Measurements from ENCODE around the gene ARSA. TPM values are rescaled to one million over a fixed set of nuclear protein-coding genes. Genes with fewer than 3 reads are reported as not detected.

Gene ARSA
- total RNA-seq, 1 experiment from 2014 or later: 10.3 TPM

GRCh38 chr22:50575426-50575941 lies 52.5 kb downstream of the ARSA start:
- peaks cover 8 to 73% (median 67%) of the 10 kb centered on the region in 3 experiments for H3K36me3 Mint-ChIP-seq (ENCODE audit: insufficient read depth in 1 of 3, low read depth in 3 of 3)
- Histone ChIP-seq H4K20me1 (ENCODE audit: control insufficient read depth, insufficient read depth, insufficient read length) (no peaks in the 10 kb centered on the region), H2AFZ (ENCODE audit: low read length) (no peak overlapping the region), H2BK12ac (ENCODE audit: insufficient read length, low read depth, low read length) (no peak overlapping the region), H3K4ac (ENCODE audit: low read depth, low read length) (no peak overlapping the region), H3K4me2 (ENCODE audit: insufficient read depth, insufficient read length, low read length) (no peak overlapping the region), H3K23me2 (ENCODE audit: insufficient read length, low read depth, low read length, poor library complexity, severe bottlenecking) (no peaks in the 10 kb centered on the region), H3K9me3 (ENCODE audit: control insufficient read depth, low read depth, low read length) (no peaks in the 10 kb centered on the region), H2AK5ac (ENCODE audit: insufficient read length, low read length) (no peak overlapping the region), H4K8ac (replicated peaks; ENCODE audit: insufficient read length, low read depth, low read length) (no peak overlapping the region), H3K79me1 (ENCODE audit: insufficient read depth, low read depth, low read length, poor library complexity, severe bottlenecking) (no peaks in the 10 kb centered on the region), H2BK15ac (ENCODE audit: low read depth, low read length) (no peak overlapping the region), H3K56ac (ENCODE audit: insufficient read length, low read depth, low read length) (no peak overlapping the region), H3K79me2 (ENCODE audit: insufficient read depth, low read length) (no peaks in the 10 kb centered on the region), H3K23ac (ENCODE audit: insufficient read length, low read depth, low read length) (no peak overlapping the region), H2BK120ac (ENCODE audit: low read depth, low read length, poor library complexity, severe bottlenecking) (no peak overlapping the region), H2BK5ac (ENCODE audit: insufficient read length, low read length) (no peak overlapping the region), H4K91ac (ENCODE audit: insufficient read length, low read depth, low read length) (no peak overlapping the region), H3K27me3 (ENCODE audit: insufficient read depth, low read length) (no peaks in the 10 kb centered on the region), H3K18ac (ENCODE audit: insufficient read length, low read depth, low read length) (no peak overlapping the region), H2BK20ac (ENCODE audit: low read depth, low read length, poor library complexity, severe bottlenecking) (no peak overlapping the region), H3K14ac (ENCODE audit: insufficient read depth, low read length) (no peak overlapping the region), H3K27ac (ENCODE audit: insufficient read length, low read depth, low read length) (no peak overlapping the region), H3K4me1 (ENCODE audit: insufficient read depth, low read length) (no peaks in the 10 kb centered on the region), H3K9ac (ENCODE audit: extremely low read depth, insufficient read length, low read length) (no peak overlapping the region), H4K5ac (ENCODE audit: insufficient read length, low read depth, low read length) (no peak overlapping the region), H3T11ph (ENCODE audit: low read length) (no peak overlapping the region)
- no peaks in the 10 kb centered on the region; the same call in 1 of the 2 replicates for H3K27me3 Mint-ChIP-seq (ENCODE audit: low read depth)
- no CpG with 5 or more reads among the region's 8 CpGs for WGBS (ENCODE audit: extremely low coverage, insufficient read length, low lambda C conversion rate)
- H3K4me3 Mint-ChIP-seq: no peak overlapping the region
- peak overlapping the region in 1 of 3 experiments; percentile 87; a peak in 2 of 7 replicates for H3K27ac Mint-ChIP-seq
- TF ChIP-seq CTCF (conservative IDR thresholded peaks at IDR 0.05): no peak
- no peaks in the 10 kb centered on the region for H3K9me3 Mint-ChIP-seq
- H3K4me1 Mint-ChIP-seq: no peaks in the 10 kb centered on the region
- no peak for DNase-seq

Other genes starting within 250 kb of the ARSA start
- gene SBF1, start 153.1 kb downstream of the ARSA start, total RNA-seq (2021): 69.8 and 72.0 TPM in 2 replicates
- gene ADM2, start 146.6 kb downstream of the ARSA start, total RNA-seq (2021): 11.4 and 11.9 TPM in 2 replicates
- gene MIOX, start 141.3 kb downstream of the ARSA start, total RNA-seq (2021): 1.4 and 1.5 TPM in 2 replicates
- gene LMF2, start 120.5 kb downstream of the ARSA start, total RNA-seq (2021): 43.6 and 46.0 TPM in 2 replicates
- 76.2 and 78.1 TPM in 2 replicates for gene NCAPH2, start 119.9 kb downstream of the ARSA start, total RNA-seq (2021)
- 3.3 and 3.4 TPM in 2 replicates for gene SCO2, start 102.6 kb downstream of the ARSA start, total RNA-seq (2021)
- 0.61 and 1.0 TPM in 2 replicates for gene TYMP, start 98.1 kb downstream of the ARSA start, total RNA-seq (2021)
- gene KLHDC7B, start 82.3 kb downstream of the ARSA start, total RNA-seq (2021): not detected in 2 replicates
- gene SYCE3, start 65.2 kb downstream of the ARSA start, total RNA-seq (2021): 0.85 and 0.97 TPM in 2 replicates
- 65.7 and 68.3 TPM in 2 replicates for gene CPT1B, start 49.7 kb downstream of the ARSA start, total RNA-seq (2021)
- 64.1 and 64.9 TPM in 2 replicates for gene CHKB, start 45.3 kb downstream of the ARSA start, total RNA-seq (2021)
- gene MAPK8IP2, start 27.4 kb downstream of the ARSA start, total RNA-seq (2021): 5.7 and 5.9 TPM in 2 replicates
- gene SHANK3, start 44.7 kb upstream of the ARSA start, total RNA-seq (2021): 8.4 and 8.7 TPM in 2 replicates
- 0.35 TPM in 1 of 2 replicates, not detected in the other for gene ACR, start 110.1 kb upstream of the ARSA start, total RNA-seq (2021)
- gene RABL2B, start 155.5 kb upstream of the ARSA start, total RNA-seq (2021): 18.1 and 19.0 TPM in 2 replicates

All from H9 (cell line).